Measurements from ENCODE around the gene OR52E8.

Gene OR52E8

DNA sequence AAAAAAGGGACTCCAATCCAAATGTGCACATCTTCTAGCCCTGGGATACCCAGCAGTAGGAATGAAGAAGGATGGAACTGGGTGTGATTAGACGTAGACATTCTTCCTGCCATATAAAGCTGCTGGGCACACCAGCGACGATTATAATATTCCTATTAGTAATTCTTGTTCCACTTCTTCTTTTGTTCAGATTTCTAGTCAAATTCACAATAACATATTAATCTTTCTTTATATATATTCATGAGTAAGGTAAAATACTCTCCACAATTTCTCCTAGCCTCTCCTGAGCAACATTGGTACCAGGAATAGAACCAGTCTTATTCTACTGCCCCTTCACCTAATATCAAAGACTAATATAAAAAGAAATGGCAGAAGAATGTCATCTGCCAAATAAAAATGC lies at the start of gene OR52E8:
OR52E8 (minus strand) TSS at position 101 of the 400 bp plus-strand sequence; CDS start at position 101, 0 bp downstream.
- DNase-seq (ENCODE audit: low spot score) (no peak), ATAC-seq (ENCODE audit: low read depth) (no peak)
- Histone ChIP-seq H3K27me3 (ENCODE audit: insufficient read depth, poor library complexity, severe bottlenecking) (no peaks in the 10 kb centered on the region), H3K36me3 (ENCODE audit: low read depth) (no peaks in the 10 kb centered on the region), H3K27ac (ENCODE audit: poor library complexity, severe bottlenecking) (no peak within 1 kb of the TSS), H3K9me3 (ENCODE audit: severe bottlenecking) (no peaks in the 10 kb centered on the region), H3K4me3 (ENCODE audit: severe bottlenecking) (no peak within 1 kb of the TSS), H3K4me1 (ENCODE audit: insufficient read depth, poor library complexity, severe bottlenecking) (no peaks in the 10 kb centered on the region)
- TF ChIP-seq, protein P1, sequence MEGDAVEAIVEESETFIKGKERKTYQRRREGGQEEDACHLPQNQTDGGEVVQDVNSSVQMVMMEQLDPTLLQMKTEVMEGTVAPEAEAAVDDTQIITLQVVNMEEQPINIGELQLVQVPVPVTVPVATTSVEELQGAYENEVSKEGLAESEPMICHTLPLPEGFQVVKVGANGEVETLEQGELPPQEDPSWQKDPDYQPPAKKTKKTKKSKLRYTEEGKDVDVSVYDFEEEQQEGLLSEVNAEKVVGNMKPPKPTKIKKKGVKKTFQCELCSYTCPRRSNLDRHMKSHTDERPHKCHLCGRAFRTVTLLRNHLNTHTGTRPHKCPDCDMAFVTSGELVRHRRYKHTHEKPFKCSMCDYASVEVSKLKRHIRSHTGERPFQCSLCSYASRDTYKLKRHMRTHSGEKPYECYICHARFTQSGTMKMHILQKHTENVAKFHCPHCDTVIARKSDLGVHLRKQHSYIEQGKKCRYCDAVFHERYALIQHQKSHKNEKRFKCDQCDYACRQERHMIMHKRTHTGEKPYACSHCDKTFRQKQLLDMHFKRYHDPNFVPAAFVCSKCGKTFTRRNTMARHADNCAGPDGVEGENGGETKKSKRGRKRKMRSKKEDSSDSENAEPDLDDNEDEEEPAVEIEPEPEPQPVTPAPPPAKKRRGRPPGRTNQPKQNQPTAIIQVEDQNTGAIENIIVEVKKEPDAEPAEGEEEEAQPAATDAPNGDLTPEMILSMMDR (IDR thresholded peaks at IDR 0.05; ENCODE audit: poor library complexity, severe bottlenecking): no peak

DNA sequence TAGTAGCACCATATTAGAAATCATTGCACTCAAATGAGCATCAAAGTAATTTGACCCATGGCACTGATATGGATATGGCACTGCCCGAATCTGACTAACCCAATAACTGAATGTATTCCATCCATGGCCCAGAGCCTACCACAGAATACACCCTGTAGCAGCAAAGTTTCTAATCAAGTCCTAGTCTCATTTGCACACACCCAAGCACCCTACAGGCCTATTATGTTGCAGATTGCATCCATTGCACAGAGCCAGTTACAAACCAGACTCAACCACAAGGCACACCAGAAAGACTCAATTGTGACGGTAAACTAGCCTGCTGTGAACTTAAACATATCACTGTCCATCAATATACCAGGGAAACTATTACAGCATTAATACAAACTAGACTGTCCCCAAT lies 42.0 kb upstream of the OR52E8 start:
- Histone ChIP-seq H3K36me3 (ENCODE audit: low read depth) (no peaks in the 10 kb centered on the region), H3K4me3 (ENCODE audit: severe bottlenecking) (no peak overlapping the region), H3K9me3 (ENCODE audit: severe bottlenecking) (no peaks in the 10 kb centered on the region), H3K27me3 (ENCODE audit: insufficient read depth, poor library complexity, severe bottlenecking) (no peaks in the 10 kb centered on the region), H3K27ac (ENCODE audit: poor library complexity, severe bottlenecking) (no peak overlapping the region), H3K4me1 (ENCODE audit: insufficient read depth, poor library complexity, severe bottlenecking) (no peaks in the 10 kb centered on the region)
- TF ChIP-seq, protein P1 (IDR thresholded peaks at IDR 0.05; ENCODE audit: poor library complexity, severe bottlenecking): no peak
- ATAC-seq (ENCODE audit: low read depth) (no peak), DNase-seq (ENCODE audit: low spot score) (no peak)

- Histone ChIP-seq H3K4me3 (ENCODE audit: severe bottlenecking) (no peak within 1 kb of the TSS), H3K9me3 (ENCODE audit: severe bottlenecking) (no peaks in the 10 kb centered on the region), H3K4me1 (ENCODE audit: insufficient read depth, poor library complexity, severe bottlenecking) (no peaks in the 10 kb centered on the region), H3K27me3 (ENCODE audit: insufficient read depth, poor library complexity, severe bottlenecking) (no peaks in the 10 kb centered on the region), H3K27ac (ENCODE audit: poor library complexity, severe bottlenecking) (no peak within 1 kb of the TSS), H3K36me3 (ENCODE audit: low read depth) (no peaks in the 10 kb centered on the region)
- no peak for DNase-seq (ENCODE audit: low spot score)
- 0 out of 3 replicates have a peak, but pooled peaks have one; percentile 10 for ATAC-seq (ENCODE audit: low read depth)
- TF ChIP-seq, protein P1 (IDR thresholded peaks at IDR 0.05; ENCODE audit: poor library complexity, severe bottlenecking): no peak
These were observed 35.4 kb upstream of the OR52E8 start, which contains the start of gene OR52E5 for GRCh38 chr11:5892908-5893307. OR52E5 (plus strand) TSS chr11:5893208; CDS start chr11:5900777, 7,569 bp downstream.

DNA sequence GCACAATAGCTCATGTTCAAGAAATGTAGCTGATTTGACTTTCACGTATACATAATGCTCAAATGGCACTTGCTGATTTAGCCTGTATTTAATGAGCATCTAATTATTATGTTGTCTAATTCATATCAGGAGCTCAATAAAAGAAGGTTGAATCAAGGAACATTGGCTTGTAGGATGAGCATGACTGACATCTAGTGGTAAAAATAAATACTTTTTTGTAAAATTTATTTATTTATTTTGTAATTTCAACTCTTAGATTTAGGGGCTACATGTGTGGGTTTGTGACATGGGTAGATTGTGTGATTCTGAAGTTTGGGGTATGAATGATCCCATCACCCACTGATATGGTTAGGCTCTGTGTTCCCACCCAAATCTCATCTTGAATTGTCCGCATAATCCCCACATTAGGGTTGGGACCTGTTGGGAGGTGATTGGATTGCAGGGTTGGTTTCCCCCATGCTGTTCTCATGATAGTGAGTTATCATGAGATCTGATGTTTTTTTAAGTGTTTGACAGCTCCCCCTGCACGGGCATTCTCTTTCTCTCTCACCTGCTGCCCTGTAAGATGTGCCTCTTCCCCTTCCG lies 33.8 kb upstream of the OR52E8 start:
- Histone ChIP-seq H3K36me3 (ENCODE audit: low read depth) (no peaks in the 10 kb centered on the region), H3K4me3 (ENCODE audit: severe bottlenecking) (no peak overlapping the region), H3K27me3 (ENCODE audit: insufficient read depth, poor library complexity, severe bottlenecking) (no peaks in the 10 kb centered on the region), H3K27ac (ENCODE audit: poor library complexity, severe bottlenecking) (no peak overlapping the region), H3K4me1 (ENCODE audit: insufficient read depth, poor library complexity, severe bottlenecking) (no peaks in the 10 kb centered on the region), H3K9me3 (ENCODE audit: severe bottlenecking) (no peaks in the 10 kb centered on the region)
- no peak for DNase-seq (ENCODE audit: low spot score)
- TF ChIP-seq, protein P1 (IDR thresholded peaks at IDR 0.05; ENCODE audit: poor library complexity, severe bottlenecking): peak; percentile 74
- ATAC-seq (ENCODE audit: low read depth): no peak

GRCh38 chr11:5887661-5888060 lies 30.2 kb upstream of the OR52E8 start:
- ATAC-seq (ENCODE audit: low read depth): no peak
- no peak overlapping the region for H3K4me3 ChIP-seq (ENCODE audit: severe bottlenecking)
- H3K36me3 ChIP-seq (ENCODE audit: low read depth): no peaks in the 10 kb centered on the region
- no peak overlapping the region for H3K27ac ChIP-seq (ENCODE audit: poor library complexity, severe bottlenecking)
- no peaks in the 10 kb centered on the region for H3K9me3 ChIP-seq (ENCODE audit: severe bottlenecking)
- no peaks in the 10 kb centered on the region for H3K4me1 ChIP-seq (ENCODE audit: insufficient read depth, poor library complexity, severe bottlenecking)
- no peaks in the 10 kb centered on the region for H3K27me3 ChIP-seq (ENCODE audit: insufficient read depth, poor library complexity, severe bottlenecking)
- TF ChIP-seq, protein P1 (IDR thresholded peaks at IDR 0.05; ENCODE audit: poor library complexity, severe bottlenecking): no peak
- no peak for DNase-seq (ENCODE audit: low spot score)
